NCI-H187 treated with DMSO at 0.1 percent for 48 hours (cell line): Measurements from ENCODE around the gene IL11RA.
"Not testable (repeated sequence)": the region's sequence is repeated elsewhere in the genome, so short reads cannot be mapped to it uniquely, and the experiment has no call there.

Source experiments
- DNase-seq: peaks from one replicate; lab custom pipeline; 2025; lab: John Stamatoyannopoulos, UW

Gene IL11RA

DNA sequence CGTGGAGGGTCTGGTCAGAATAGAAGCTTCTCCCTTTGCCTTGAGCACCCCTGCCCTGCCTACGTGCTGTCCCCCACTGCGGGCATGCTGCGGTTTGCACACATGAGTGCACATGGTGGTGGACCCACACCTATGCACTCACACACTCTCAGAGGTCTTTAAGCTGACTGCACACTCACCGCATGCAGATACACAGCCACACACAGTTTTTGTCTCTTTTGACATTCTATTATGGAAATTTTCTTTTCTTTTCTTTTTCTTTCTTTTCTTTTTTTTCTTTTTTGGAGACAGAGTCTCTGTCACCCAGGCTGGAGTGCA lies 22.5 kb upstream of the IL11RA start:
- no peak for DNase-seq

DNA sequence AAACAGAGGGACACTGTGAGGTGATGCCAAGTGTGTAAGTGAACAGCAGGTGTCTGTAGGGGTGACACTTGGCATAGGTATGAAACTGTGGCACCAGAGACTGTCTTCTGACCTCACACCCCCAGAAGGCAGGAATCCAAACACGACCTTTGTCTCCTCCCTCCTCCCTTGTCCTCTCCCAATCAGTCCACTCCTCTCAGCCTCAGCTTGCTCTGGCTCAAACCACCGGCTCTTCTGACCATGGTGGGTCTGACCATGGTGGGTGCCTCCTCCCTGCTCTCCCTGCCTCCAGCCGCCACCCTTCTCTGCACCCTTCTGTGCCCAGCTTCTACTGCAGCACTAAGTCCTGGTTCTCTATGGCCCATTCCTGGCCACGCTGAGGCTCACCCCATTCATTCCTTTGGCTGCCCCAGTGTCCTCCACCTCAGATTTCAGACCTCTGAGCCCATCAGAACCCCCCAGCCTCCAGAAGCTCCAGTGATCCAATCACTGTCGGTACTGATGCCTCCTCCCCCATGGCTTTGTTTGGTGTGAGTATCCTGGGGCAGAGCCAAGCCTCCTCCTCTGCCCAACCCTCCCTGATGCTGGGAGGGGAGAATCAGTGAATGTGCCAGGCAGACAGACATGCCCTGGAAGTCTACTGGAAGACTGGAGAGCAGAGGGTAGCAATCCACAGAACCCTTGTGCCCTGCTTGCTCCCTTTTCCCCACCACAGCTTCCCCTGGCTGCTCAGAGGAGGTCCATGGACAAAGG lies 21.4 kb upstream of the IL11RA start:
- no peak for DNase-seq

DNA sequence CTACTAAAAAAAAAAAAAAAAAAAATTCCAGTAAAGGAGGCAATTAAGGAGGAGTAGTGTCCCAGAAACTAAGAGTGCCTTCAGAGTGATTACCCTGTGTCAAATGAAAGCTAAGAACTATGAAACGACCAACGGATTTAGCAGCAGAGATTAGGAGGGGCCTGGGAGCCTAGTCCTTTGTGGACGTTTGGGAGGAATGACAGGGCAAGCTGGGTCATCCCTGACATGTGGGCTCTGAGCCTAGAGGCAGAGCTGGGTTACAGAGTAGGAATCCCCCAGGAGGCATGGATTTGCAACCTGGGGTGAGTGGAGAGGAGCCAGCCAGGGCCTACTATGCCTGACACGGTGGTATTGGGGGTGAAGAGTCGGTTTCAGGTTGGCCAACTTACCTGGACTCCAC lies 18.8 kb upstream of the IL11RA start:
- DNase-seq: no peak

DNA sequence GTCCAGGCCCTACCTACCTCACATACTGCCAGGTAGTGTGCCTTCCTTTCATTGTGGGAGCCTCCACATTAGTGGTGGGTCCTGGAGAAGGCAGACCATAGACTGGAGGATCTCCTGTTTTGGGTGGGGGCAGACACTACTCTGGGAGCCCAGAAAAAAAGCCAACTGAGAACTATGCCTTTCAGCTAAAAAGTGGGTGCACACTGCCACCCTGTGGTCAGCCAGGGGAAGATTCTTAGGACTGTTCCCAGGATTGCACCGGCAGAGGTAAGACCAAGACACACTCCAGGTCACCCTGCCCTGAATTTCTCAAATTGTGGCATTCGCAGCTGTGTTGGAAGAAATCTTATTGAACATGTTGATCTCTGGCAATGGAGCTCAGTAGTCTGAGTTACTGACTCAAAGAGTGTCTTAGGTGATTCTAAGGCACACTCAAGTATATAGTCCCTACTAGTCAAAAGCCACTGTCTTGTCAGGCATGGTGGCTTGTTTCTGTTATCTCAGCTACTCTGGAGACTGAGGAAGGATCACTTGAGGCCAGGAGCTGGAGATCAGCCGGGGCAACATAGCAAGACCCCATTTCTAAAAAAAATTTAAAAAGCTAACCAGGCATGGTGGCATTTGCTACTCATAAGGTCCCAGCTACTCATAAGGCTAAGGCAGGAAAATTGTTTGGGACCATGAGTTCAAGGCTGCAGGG lies 18.0 kb upstream of the IL11RA start:
- DNase-seq: peak; percentile 8

DNA sequence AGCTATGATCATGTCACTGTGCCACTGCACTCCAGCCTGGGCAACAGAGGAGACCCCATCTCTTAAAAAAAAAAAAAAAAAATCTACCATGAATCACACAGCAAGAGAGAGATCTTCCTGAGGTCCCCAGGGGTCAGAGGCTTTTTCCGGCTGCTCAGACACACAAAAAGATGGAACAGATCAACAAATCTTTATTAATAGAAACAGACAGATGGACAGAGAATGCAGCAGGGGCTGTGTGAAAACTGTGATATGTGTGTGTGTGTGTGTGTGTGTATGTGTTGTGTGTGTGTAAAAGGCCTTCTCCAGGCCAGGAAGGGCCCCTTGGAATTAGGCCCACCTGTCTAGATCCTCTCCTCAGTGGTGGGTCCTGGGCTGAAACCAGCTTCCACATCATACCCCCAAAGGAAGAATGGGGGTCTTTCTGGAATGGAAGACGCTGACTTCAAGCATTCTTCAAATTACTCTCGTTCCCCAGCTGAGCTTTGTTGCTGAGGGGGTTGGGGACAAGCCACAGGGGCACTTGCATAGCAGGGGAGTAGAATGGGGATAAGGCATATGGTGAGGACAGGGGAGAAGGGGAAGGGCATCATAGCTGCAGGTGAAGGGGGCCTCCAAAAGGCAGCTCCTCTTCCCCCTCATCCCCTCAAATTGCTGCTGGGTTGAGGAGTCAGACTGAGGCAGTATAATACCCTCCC lies 17.3 kb upstream of the IL11RA start:
- no peak for DNase-seq

DNA sequence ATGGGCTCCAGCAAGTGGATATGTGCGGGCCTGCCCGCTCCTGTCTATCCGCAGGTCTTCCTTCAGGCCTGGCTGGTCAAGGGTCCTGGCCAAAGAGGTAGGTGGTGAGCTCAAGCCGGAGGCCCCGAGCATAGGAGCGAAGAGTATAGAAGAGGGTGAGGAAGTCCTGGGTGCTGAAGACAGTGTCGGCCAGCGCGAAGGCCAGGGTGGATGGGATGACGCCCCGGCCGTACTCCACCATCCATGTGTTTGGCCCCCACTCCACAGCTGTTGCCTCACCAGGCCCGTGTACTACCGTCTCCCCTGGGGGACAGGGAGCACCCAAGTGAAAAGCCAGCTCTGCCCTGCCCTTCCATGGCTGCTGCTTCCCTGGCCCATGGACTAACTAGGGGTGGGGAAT lies 16.4 kb upstream of the IL11RA start:
- no peak for DNase-seq

DNA sequence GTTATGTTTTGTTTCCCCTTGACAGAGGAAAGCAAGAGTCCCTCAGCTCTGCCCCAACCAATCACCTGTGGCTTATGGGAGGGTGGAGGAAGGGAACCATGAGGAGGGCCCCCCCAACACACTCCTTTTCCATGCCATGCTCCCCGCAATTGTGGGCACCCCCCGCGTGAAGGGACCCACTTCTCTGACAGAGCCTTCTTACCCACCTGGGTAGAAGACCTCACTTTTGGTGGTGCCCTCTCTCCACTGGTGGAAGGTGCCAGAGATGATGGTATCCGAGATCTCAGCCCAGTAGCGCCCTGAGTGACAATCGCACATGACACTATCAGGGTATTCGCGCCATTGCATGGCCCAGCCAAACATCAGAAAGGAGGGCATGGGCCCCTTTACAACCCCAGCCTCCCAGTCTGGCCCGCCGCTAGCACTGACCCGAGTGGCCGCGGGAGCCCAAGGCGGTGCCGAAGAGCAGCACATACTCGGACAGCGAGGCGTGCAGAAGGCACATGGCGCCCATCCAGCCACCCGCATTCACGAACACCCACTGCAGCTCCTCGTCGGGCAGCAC lies 15.1 kb upstream of the IL11RA start:
- no peak for DNase-seq

DNA sequence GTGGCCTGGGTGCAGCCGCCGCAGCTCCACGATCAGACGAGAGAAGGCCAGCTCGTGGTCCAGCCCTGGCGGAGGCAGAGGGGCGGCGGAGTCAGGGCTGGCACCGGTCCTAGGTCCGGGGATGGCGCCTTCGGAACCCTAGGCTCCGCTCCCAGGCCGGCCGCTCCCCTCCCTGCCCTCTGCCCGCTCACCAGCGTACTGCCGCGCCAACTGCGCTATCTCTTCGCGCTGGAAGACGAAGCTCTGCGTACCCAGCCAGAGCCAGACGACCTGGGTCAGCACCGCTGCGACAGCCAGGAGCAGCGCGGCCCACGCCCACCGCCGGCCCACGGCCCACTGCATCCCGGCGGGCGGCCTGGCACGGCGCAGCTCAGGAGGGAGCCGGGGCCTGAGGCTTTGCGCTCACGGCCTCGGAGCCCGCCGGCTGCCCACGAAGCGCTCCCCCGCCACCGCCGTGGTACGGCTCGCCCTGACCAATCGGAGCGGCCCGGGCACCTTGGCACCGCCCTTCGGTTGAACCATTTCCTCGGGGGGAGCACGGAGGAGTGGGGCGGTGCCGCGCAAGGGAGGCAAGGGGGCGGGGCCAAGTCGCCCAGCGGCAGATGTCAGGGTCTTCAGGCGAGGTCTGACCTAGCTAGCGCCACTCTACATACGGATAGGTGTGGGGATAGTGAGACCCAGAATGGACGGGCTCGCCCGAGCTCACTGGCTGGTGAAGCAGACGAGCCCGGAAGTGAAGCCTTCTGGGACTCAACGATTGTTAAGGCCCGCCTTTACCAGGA lies 14.4 kb upstream of the IL11RA start, which contains the start of gene SIGMAR1:
TSS of gene SIGMAR1 (minus strand) at position 432 of the 782 bp plus-strand sequence. CDS start at position 342, 90 bp downstream.
- peak; percentile 3 for DNase-seq

DNA sequence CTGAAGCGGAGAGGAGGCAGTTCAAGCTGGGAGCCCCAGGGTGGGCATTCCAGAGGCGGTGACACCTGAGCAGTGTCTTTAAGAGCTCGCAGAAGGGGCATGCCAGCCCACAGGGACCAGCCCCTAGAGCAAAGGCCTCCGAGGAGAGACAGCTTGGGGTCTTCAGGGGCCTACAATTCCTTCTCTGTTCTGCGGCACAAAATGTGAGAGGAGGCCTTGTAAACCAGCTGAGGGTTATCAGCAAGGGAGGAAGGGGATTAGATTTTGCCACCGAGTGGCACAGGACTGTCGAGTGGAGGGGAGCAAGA lies 13.9 kb upstream of the IL11RA start:
- no peak for DNase-seq

DNA sequence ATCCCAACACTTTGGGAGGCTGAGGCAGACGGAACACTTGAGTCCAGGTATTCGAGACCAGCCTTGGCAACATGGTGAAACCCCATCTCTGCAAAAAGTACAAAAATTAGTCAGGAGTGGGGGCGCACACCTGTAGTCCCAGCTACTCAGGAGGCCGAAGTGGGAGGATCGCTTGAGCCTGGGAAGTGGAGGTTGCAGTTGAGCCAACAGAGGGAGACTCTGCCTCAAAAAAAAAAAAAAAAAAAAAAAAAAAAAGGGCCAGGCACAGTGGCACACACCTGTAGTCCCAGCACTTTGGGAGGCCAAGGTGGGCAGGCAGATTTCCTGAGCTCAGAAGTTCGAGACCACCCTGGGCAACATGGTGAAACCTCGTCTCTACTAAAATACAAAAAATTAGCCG lies 12.7 kb upstream of the IL11RA start:
- DNase-seq: not testable (repeated sequence)

DNA sequence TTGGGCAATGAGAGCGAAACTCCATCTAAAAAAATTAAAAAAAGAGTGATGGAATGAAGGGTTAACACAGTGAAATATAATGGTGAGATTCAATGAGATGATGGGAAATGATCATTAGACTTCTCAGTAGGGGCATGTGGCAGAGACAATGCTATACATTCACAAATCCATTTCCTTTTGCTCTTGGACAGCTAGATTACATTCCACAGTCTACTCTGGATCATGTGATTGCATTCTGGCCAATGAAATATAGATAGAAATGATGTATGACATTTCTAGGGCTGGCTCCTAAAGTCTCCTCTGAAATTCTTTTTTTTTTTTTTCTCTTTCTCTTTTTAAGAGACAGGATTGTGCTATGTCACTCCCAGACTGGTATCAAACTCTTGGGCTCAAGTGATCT lies 9.3 kb upstream of the IL11RA start:
- no peak for DNase-seq

DNA sequence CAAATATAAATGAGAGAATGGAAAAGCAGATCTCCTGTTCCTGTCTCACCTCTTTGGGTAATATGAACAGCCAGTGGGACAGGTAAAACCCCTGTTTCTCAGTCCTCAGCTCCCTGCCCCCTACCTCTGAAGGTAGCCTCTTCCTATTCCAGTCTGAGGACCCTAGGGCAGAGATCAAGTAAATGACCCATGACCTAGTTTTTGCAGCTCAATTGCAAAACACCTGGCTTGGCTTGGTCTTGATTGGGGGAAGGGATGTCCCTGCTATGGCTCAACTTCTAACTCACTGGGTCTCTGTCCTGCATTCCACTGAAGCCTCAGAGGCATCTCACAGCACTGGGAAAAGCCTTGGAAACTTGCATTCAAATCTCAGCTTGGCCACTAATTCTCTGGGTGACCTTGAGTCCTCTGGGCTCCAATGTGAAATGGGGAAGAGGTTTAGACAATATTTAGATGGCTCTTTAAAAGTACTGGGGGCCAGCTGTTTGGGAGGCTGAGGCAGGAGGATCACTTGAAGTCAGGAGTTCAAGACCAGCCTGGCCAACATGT lies 7.1 kb upstream of the IL11RA start:
- DNase-seq: no peak

DNA sequence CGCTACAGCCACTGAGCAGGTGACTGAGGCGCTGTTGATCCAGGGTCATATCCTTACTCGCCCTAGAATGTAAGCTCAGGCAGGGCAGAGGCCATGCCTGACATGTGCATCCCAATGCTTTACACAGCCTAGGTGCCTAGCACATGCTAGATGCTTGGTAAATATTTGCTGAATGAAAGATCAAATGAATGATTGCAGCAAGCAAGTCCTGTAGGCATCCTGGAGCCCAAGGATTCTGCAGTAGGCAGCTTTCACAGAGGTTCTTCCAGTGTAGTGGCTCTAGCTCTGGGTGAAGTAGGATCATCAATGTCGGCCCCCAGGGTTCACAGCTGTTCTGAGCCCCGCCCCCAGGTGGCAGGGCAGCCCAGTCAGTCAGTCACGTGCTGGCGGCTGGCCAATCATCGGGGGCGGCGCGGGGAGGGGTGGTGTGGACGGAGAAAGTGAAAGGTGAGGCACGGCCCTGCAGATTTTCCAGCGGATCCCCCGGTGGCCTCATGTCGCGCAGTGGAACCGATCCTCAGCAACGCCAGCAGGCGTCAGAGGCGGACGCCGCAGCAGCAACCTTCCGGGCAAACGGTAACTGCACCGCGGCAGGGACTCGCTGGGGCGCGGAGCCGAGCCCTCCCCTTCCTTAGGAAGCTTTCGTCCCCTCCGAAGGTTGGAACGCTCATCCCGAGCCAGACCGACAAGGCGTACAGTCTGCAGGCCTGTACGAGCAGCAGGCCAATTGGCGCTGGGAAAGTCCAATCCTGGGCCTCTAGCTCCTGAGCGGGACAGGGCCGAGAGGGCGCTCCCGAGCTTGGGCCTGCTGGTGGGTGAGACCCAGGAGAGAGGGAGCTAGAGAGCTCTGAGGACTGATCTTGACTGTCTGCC lies 5.5 kb upstream of the IL11RA start, which contains the start of gene GALT:
TSS of gene GALT (plus strand) at position 465 of the 873 bp plus-strand sequence. CDS start at position 495, 30 bp downstream.
- DNase-seq: peak; percentile 44

DNA sequence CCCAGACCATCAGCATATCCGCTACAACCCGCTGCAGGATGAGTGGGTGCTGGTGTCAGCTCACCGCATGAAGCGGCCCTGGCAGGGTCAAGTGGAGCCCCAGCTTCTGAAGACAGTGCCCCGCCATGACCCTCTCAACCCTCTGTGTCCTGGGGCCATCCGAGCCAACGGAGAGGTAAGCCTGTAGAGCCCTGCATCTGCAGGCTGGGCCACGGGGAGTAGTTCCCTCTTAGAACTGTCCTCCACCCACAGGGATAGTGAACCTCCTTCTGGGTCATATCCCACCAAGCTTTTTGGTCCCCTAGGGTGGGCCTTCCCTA lies 4.9 kb upstream of the IL11RA start:
- no peak for DNase-seq

DNA sequence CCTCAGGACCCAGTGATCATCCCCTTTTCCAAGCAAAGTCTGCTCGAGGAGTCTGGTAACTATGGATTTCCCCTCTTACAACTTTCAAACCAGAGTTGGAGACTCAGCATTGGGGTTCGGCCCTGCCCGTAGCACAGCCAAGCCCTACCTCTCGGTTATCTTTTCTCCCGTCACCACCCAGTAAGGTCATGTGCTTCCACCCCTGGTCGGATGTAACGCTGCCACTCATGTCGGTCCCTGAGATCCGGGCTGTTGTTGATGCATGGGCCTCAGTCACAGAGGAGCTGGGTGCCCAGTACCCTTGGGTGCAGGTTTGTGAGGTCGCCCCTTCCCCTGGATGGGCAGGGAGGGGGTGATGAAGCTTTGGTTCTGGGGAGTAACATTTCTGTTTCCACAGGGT lies 4.3 kb upstream of the IL11RA start:
- no peak for DNase-seq

DNA sequence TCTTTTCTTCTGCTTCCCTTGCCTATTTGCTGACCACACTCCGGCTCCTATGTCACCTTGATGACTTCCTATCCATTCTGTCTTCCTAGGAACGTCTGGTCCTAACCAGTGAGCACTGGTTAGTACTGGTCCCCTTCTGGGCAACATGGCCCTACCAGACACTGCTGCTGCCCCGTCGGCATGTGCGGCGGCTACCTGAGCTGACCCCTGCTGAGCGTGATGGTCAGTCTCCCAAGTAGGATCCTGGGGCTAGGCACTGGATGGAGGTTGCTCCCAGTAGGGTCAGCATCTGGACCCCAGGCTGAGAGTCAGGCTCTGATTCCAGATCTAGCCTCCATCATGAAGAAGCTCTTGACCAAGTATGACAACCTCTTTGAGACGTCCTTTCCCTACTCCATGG lies 3.3 kb upstream of the IL11RA start:
- no peak for DNase-seq

DNA sequence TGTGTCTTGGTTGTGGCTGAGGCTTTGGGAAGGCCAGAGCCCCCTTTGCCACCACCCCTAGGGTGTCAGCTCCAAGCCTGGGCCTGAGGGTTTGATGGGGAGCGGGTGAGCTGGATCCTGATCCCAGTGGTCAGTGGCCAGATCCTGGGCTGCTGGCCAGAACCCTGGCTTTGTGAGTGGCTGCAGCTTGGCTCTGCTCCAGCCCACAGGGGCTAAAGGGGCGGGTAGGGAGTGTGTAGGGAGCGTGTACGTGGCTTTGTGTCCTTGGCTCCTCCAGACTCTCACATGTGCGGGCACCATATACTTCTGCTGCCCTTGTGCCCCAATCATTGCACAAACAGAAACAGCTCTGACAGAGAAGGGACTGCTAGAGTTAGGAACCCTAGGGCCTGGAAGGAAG lies 1.2 kb upstream of the IL11RA start:
- DNase-seq: no peak

DNA sequence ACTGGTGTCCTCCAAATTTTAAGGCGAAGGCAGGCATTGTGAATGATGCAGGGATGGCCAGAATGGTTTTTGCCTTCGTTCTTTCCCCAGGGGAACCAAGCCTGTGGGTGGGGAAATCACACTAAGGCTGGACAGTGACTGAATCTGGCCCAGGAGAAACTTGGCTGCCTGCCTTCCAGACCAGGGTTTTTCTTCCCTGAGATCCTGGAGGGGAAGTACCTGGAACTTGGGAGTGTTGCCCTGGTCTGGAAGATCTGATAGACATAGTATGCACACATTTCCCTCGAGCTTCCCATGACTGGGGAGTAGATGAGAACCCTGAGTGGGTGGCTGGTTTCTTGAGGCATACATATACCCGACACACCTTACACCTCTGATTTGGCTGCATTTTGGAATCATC lies 664 bp upstream of the IL11RA start:
- no peak for DNase-seq

DNA sequence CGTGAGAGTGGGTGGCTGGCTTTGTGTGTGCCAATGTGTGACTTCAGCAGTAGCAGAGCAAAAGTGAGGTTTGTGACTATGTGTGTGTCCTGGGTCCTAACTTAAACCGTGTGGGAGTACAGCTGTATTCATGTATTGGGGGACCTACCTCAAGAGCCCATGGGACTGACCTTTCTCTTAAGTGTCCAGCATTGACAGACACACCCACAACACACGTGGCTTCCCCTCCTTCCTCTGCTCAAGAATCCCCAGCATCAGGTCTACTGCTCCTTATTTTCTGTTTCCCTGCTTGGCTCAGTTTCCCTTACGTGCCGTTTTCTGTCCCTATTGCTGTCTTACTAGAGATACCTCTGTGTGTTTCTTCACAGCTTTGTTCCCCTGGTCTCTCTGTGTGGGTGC lies 616 bp downstream of the IL11RA start:
- no peak for DNase-seq

DNA sequence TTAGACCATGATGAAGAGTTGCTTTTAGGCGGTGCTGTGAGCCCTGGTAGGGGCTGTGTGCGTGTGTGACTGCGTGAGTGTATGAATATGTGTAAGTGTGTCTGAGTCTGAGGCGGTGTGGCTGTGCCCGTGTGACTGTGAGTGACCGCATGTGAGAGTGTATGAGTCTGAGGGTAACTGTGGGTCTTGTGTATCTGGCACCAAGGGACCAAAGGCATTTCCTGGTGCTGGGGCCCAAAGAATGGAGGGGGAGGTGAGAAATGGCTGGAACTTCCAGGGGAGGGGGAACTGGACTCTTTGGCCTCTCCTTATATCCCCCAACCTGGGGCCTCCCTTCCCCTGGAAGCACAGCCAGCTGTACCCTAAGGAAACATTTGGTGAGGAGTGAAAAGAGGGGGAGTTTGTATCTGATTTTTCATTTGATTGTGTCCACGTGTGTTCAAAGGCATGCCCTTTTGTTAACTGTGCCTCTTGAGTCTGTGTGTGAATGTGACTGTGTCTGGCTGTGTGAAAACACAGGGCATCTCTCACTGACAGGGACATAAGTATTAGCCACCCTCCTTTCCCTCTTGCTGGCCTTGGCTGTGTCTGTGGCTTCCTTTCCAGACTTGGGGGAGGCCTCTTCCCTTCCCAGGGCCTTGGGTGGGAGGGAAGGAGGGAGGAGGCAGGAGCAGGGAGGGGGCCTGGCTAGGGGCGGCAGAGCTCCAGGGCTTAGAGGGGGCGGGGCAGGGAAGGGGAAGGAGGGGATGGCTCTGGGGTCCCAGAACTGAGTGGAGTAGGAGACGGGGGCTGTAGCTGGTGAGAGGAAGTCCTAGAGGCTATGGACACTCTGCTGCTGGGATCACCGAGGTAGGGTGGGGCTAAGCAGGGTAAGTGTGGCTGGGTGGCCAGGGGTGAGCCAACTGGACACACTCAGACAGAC lies 1.4 kb downstream of the IL11RA start:
- no peak for DNase-seq
